SH-SY5Y (cell line): ENCODE results near the gene CORO2A.

Experiments
- GATA2 ChIP-seq: IDR thresholded peaks from 2 replicates; pipeline ENCODE4 v1.6.1; 2011; ENCODE audit warnings: mild to moderate bottlenecking, low read depth, low read length
- GATA3 ChIP-seq: IDR thresholded peaks from 2 replicates; pipeline ENCODE4 v1.6.1; 2011; ENCODE audit warnings: low read depth, mild to moderate bottlenecking, low read length, moderate library complexity

GRCh38 chr9:98191181-98191608 lies 1.2 kb downstream of the CORO2A start:
- no peak for TF ChIP-seq GATA2
- TF ChIP-seq GATA3, result no peak
